Measurements from ENCODE around the gene RNPEPL1. TPM values are rescaled to one million over a fixed set of nuclear protein-coding genes. Genes with fewer than 3 reads are reported as not detected.

Gene RNPEPL1
- polyA plus RNA-seq, 2 of the 4 experiments (the other 2 are of a cell fraction): 9.2 to 26.3 TPM

DNA sequence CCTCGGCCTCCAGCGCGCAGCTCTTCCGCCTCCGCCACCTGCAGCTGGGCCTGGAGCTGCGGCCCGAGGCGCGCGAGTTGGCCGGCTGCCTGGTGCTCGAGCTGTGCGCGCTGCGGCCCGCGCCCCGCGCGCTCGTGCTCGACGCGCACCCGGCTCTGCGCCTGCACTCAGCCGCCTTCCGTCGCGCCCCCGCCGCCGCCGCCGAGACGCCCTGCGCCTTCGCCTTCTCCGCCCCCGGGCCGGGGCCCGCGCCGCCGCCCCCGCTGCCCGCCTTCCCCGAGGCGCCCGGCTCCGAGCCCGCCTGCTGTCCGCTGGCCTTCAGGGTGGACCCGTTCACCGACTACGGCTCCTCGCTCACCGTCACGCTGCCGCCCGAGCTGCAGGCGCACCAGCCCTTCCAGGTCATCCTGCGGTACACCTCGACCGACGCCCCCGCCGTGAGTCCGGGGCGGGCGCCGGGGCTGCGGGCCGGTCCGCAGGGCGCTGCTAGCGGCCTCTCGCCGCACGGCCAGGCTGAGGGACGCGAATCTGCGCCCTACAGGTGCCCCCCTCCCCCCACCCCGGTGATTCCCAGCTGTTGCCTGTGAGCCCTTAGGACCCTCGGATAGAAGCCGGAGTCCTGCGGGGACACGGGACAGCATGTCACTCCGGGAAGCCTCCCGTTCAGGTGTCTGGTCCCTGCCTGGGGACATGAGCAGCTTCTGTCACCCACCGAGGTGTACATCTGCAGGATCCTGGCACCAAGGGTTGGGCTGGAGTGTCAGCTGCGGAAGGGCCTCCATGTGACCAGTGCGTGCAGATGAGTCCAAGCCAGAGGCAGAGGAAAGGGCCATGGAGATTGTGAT is 616 bp downstream of the RNPEPL1 start:
- CTCF ChIA-PET: interaction anchor here (0.6 to 1.5 kb wide), 7 partner anchors 9 to 1409 kb away, joined by 3 to 14 read pairs (median 4); partner anchors contain the start of gene CAPN10
- peak in 1 of 2 experiments; percentile 5; a peak in 2 of 6 replicates for ATAC-seq
- peaks cover 42% of the 10 kb centered on the region for H3K4me1 ChIP-seq
- peak overlapping the region; percentile 96 to 98 for H3K27ac ChIP-seq
- no peak for FAIRE-seq
- H3K4me2 ChIP-seq: peak overlapping the region; percentile 91
- 6% methylated on average over 13 of the region's 93 CpGs for whole genome bisulfite sequencing (ENCODE audit: missing lambda C conversion rate)
- TF ChIP-seq, protein P1, sequence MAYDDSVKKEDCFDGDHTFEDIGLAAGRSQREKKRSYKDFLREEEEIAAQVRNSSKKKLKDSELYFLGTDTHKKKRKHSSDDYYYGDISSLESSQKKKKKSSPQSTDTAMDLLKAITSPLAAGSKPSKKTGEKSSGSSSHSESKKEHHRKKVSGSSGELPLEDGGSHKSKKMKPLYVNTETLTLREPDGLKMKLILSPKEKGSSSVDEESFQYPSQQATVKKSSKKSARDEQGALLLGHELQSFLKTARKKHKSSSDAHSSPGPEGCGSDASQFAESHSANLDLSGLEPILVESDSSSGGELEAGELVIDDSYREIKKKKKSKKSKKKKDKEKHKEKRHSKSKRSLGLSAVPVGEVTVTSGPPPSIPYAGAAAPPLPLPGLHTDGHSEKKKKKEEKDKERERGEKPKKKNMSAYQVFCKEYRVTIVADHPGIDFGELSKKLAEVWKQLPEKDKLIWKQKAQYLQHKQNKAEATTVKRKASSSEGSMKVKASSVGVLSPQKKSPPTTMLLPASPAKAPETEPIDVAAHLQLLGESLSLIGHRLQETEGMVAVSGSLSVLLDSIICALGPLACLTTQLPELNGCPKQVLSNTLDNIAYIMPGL (CRISPR knock-in tag; IDR thresholded peaks at IDR 0.05; ENCODE audit: borderline replicate concordance): no peak
- TF ChIP-seq SREBF2 (IDR thresholded peaks at IDR 0.05): no peak
- TF ChIP-seq ZNF302 (CRISPR knock-in tag; IDR thresholded peaks at IDR 0.05): no peak
- no peak for TF ChIP-seq MAZ (IDR thresholded peaks at IDR 0.05; ENCODE audit: borderline replicate concordance, low read depth, low read length)
- TF ChIP-seq, protein P2, sequence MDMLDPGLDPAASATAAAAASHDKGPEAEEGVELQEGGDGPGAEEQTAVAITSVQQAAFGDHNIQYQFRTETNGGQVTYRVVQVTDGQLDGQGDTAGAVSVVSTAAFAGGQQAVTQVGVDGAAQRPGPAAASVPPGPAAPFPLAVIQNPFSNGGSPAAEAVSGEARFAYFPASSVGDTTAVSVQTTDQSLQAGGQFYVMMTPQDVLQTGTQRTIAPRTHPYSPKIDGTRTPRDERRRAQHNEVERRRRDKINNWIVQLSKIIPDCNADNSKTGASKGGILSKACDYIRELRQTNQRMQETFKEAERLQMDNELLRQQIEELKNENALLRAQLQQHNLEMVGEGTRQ (IDR thresholded peaks at IDR 0.05): 0 out of 2 replicates have a peak, but pooled peaks have one; percentile 33
- TF ChIP-seq, protein P3, sequence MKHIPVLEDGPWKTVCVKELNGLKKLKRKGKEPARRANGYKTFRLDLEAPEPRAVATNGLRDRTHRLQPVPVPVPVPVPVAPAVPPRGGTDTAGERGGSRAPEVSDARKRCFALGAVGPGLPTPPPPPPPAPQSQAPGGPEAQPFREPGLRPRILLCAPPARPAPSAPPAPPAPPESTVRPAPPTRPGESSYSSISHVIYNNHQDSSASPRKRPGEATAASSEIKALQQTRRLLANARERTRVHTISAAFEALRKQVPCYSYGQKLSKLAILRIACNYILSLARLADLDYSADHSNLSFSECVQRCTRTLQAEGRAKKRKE (CRISPR knock-in tag; IDR thresholded peaks at IDR 0.05; ENCODE audit: low read depth): no peak
- TF ChIP-seq, protein P4, sequence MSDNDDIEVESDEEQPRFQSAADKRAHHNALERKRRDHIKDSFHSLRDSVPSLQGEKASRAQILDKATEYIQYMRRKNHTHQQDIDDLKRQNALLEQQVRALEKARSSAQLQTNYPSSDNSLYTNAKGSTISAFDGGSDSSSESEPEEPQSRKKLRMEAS (IDR thresholded peaks at IDR 0.05): 0 out of 2 replicates have a peak, but pooled peaks have one; percentile 20
- TF ChIP-seq POLR2A (IDR thresholded peaks at IDR 0.05; ENCODE audit: low read length): peak; percentile 47
- TF ChIP-seq, protein P5, sequence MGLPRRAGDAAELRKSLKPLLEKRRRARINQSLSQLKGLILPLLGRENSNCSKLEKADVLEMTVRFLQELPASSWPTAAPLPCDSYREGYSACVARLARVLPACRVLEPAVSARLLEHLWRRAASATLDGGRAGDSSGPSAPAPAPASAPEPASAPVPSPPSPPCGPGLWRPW (IDR thresholded peaks at IDR 0.05): no peak
- POLR2A ChIA-PET: interaction anchor here (0.7 to 2.1 kb wide), 3 partner anchors 11 to 316 kb away, joined by 7 to 12 read pairs (median 9); partner anchors contain the start of gene CAPN10
- H3K4me3 ChIP-seq: peak overlapping the region; percentile 76
- H3K9me3 ChIP-seq: no peaks in the 10 kb centered on the region
- peak in 1 of 2 experiments; percentile 48 for DNase-seq (ENCODE audit: low read depth in 1 of 2, low spot score in 1 of 2)

DNA sequence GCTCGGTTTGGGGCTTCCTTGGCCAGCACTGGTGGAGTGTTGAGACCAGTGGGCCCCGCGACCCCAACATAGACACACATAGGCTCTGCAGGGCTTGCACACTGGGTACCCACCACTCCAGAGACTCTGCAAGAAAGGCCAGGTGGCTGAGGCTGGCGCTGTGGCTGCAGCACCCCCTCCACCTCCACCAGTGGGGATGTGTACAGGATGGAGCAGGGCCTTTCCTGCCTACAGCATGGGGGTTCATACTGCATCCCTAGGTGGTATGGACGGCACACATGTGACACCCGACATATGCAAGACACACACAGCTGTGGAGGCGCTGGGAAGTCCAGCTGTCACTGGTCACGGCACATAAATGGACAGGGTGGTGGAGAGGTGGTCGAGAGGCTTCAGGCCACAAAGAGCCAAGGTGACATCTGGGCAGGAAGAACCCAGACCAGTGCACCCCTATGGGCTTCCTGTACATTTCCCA is 1.3 kb downstream of the RNPEPL1 start:
- peak overlapping the region; percentile 96 to 98 for H3K27ac ChIP-seq
- 78% methylated on average over 5 of the region's 9 CpGs for WGBS (ENCODE audit: missing lambda C conversion rate)
- H3K9me3 ChIP-seq: no peaks in the 10 kb centered on the region
- FAIRE-seq (no peak), ATAC-seq (no peak), DNase-seq (ENCODE audit: low read depth in 1 of 2, low spot score in 1 of 2) (no peak)
- H3K4me1 ChIP-seq: peaks cover 39% of the 10 kb centered on the region
- no peak for TF ChIP-seq RNF2 (IDR thresholded peaks at IDR 0.05; ENCODE audit: borderline replicate concordance, low read depth)
- TF ChIP-seq MAFK (IDR thresholded peaks at IDR 0.05; ENCODE audit: partially characterized antibody): no peak
- no peak for TF ChIP-seq PHF8 (IDR thresholded peaks at IDR 0.05; ENCODE audit: borderline replicate concordance, low read depth)
- no peak for TF ChIP-seq POLR2AphosphoS2 (conservative IDR thresholded peaks at IDR 0.05; ENCODE audit: low read length)
- no peak for TF ChIP-seq EHF (CRISPR knock-in tag; IDR thresholded peaks at IDR 0.05)
- TF ChIP-seq KDM1A (IDR thresholded peaks at IDR 0.05; ENCODE audit: low read depth): no peak
- TF ChIP-seq HOXA7 (CRISPR knock-in tag; IDR thresholded peaks at IDR 0.05): no peak
- TF ChIP-seq TFCP2L1 (CRISPR knock-in tag; IDR thresholded peaks at IDR 0.05): no peak
- TF ChIP-seq ZFP36 (IDR thresholded peaks at IDR 0.05; ENCODE audit: borderline replicate concordance, partially characterized antibody): no peak
- no peak for TF ChIP-seq NR3C1 (IDR thresholded peaks at IDR 0.05)
- no peak for TF ChIP-seq FOXS1 (CRISPR knock-in tag; IDR thresholded peaks at IDR 0.05)
- no peak for TF ChIP-seq CBX8 (IDR thresholded peaks at IDR 0.05)
- TF ChIP-seq, protein P6, sequence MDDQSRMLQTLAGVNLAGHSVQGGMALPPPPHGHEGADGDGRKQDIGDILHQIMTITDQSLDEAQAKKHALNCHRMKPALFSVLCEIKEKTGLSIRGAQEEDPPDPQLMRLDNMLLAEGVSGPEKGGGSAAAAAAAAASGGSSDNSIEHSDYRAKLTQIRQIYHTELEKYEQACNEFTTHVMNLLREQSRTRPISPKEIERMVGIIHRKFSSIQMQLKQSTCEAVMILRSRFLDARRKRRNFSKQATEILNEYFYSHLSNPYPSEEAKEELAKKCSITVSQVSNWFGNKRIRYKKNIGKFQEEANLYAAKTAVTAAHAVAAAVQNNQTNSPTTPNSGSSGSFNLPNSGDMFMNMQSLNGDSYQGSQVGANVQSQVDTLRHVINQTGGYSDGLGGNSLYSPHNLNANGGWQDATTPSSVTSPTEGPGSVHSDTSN (IDR thresholded peaks at IDR 0.05): no peak
- H3K4me2 ChIP-seq: peak overlapping the region; percentile 91
- ChIA-PET CTCF (interaction anchor here (0.6 to 1.5 kb wide), 4 partner anchors 8 to 1408 kb away, joined by 3 to 14 read pairs (median 6); no protein-coding TSS in a partner anchor), POLR2A (interaction anchor here (0.7 to 2.1 kb wide), 3 partner anchors 11 to 317 kb away, joined by 7 to 12 read pairs (median 9); partner anchors contain the start of gene CAPN10)
- H3K4me3 ChIP-seq: peak overlapping the region; percentile 76

Data from A549 (cell line).